H9 (cell line): Measurements from ENCODE around the gene SF3B3. TPM values are rescaled to one million over a fixed set of nuclear protein-coding genes. Genes with fewer than 3 reads are reported as not detected.

Source experiments
- DNase-seq: peaks from one replicate; pipeline ENCODE4 v3.0.0-alpha.2; 2017
- H2AFZ ChIP-seq: one replicate; pipeline ENCODE4 v1.6.1; 2013; ENCODE audit warnings: mild to moderate bottlenecking, low read length, control low read depth, moderate library complexity
- H2AK5ac ChIP-seq: 2 replicates; pipeline ENCODE4 v1.6.1; 2013; ENCODE audit warnings: low read length, control low read depth, mixed read lengths; ENCODE audit not compliant: insufficient read length
- H2BK120ac ChIP-seq: one replicate; pipeline ENCODE4 v1.6.1; 2013; ENCODE audit warnings: low read depth, mild to moderate bottlenecking, low read length, control low read depth, inconsistent platforms; ENCODE audit not compliant: poor library complexity, severe bottlenecking
- H2BK12ac ChIP-seq: 2 replicates; pipeline ENCODE4 v1.6.1; 2013; ENCODE audit warnings: low read length, control low read depth, mixed read lengths, low read depth; ENCODE audit not compliant: insufficient read length
- H2BK15ac ChIP-seq: 2 replicates; pipeline ENCODE4 v1.6.1; 2013; ENCODE audit warnings: low read depth, low read length, control low read depth
- H2BK20ac ChIP-seq: one replicate; pipeline ENCODE4 v1.6.1; 2013; ENCODE audit warnings: low read depth, mild to moderate bottlenecking, low read length, control low read depth, inconsistent platforms; ENCODE audit not compliant: poor library complexity, severe bottlenecking
- H2BK5ac ChIP-seq: 2 replicates; pipeline ENCODE4 v1.6.1; 2013; ENCODE audit warnings: low read length, control low read depth, mixed read lengths; ENCODE audit not compliant: insufficient read length
- H3K14ac ChIP-seq: 2 replicates; pipeline ENCODE4 v1.6.1; 2013; ENCODE audit warnings: low read length, control low read depth; ENCODE audit not compliant: insufficient read depth
- H3K18ac ChIP-seq: 2 replicates; pipeline ENCODE4 v1.6.1; 2013; ENCODE audit warnings: low read depth, mild to moderate bottlenecking, mixed read lengths, low read length, control low read depth; ENCODE audit not compliant: insufficient read length
- H3K23ac ChIP-seq: 2 replicates; pipeline ENCODE4 v1.6.1; 2013; ENCODE audit warnings: low read length, control low read depth, mixed read lengths, low read depth; ENCODE audit not compliant: insufficient read length
- H3K23me2 ChIP-seq: 2 replicates; pipeline ENCODE4 v1.6.1; 2013; ENCODE audit warnings: low read depth, mild to moderate bottlenecking, mixed read lengths, low read length, control low read depth; ENCODE audit not compliant: insufficient read length, poor library complexity, severe bottlenecking
- H3K27ac ChIP-seq: 2 replicates; pipeline ENCODE4 v1.5.1; 2013; ENCODE audit warnings: low read length, control low read depth, mixed read lengths, low read depth; ENCODE audit not compliant: insufficient read length
- H3K27me3 ChIP-seq: 2 replicates; pipeline ENCODE4 v1.6.1; 2013; ENCODE audit warnings: low read length, control low read depth, inconsistent platforms; ENCODE audit not compliant: insufficient read depth
- H3K4ac ChIP-seq: 2 replicates; pipeline ENCODE4 v1.6.1; 2013; ENCODE audit warnings: low read depth, mild to moderate bottlenecking, control low read depth, inconsistent platforms, low read length, moderate library complexity
- H3K4me1 ChIP-seq: 2 replicates; pipeline ENCODE4 v1.6.1; 2013; ENCODE audit warnings: low read length, control low read depth, inconsistent platforms; ENCODE audit not compliant: insufficient read depth
- H3K4me2 ChIP-seq: 2 replicates; pipeline ENCODE4 v1.6.1; 2013; ENCODE audit warnings: low read length, control low read depth, mixed read lengths; ENCODE audit not compliant: insufficient read length, insufficient read depth
- H3K56ac ChIP-seq: 2 replicates; pipeline ENCODE4 v1.6.1; 2013; ENCODE audit warnings: low read depth, mild to moderate bottlenecking, mixed read lengths, low read length, control low read depth; ENCODE audit not compliant: insufficient read length
- H3K79me1 ChIP-seq: 2 replicates; pipeline ENCODE4 v1.6.1; 2013; ENCODE audit warnings: low read depth, mild to moderate bottlenecking, moderate library complexity, low read length, control low read depth, inconsistent platforms; ENCODE audit not compliant: insufficient read depth, poor library complexity, severe bottlenecking
- H3K79me2 ChIP-seq: 2 replicates; pipeline ENCODE4 v1.6.1; 2013; ENCODE audit warnings: low read length, control low read depth, inconsistent platforms; ENCODE audit not compliant: insufficient read depth
- H3K9ac ChIP-seq: 2 replicates; pipeline ENCODE4 v1.6.1; 2013; ENCODE audit warnings: low read length, control low read depth, mixed read lengths; ENCODE audit not compliant: insufficient read length; ENCODE audit errors: extremely low read depth
- H3K9me3 ChIP-seq: one replicate; pipeline ENCODE4 v1.6.1; 2013; ENCODE audit warnings: low read depth, low read length, inconsistent platforms; ENCODE audit not compliant: control insufficient read depth
- H3T11ph ChIP-seq: one replicate; pipeline ENCODE4 v1.6.1; 2013; ENCODE audit warnings: mild to moderate bottlenecking, low read length, control low read depth, inconsistent platforms
- H4K20me1 ChIP-seq: one replicate; pipeline ENCODE4 v1.6.1; 2013; ENCODE audit not compliant: control insufficient read depth, insufficient read length, insufficient read depth
- H4K5ac ChIP-seq: 2 replicates; pipeline ENCODE4 v1.6.1; 2013; ENCODE audit warnings: low read depth, mild to moderate bottlenecking, mixed read lengths, low read length, control low read depth; ENCODE audit not compliant: insufficient read length
- H4K8ac ChIP-seq: replicated peaks from 2 replicates; pipeline ENCODE4 v1.6.1; 2013; ENCODE audit warnings: low read length, control low read depth, mixed read lengths, low read depth; ENCODE audit not compliant: insufficient read length
- H4K91ac ChIP-seq: 2 replicates; pipeline ENCODE4 v1.6.1; 2013; ENCODE audit warnings: low read depth, mild to moderate bottlenecking, moderate library complexity, mixed read lengths, low read length, control low read depth; ENCODE audit not compliant: insufficient read length
- H3K27ac Mint-ChIP-seq, 3 experiments: 2 replicates in 2 of 3; 3 replicates in 1 of 3; pipeline ENCODE4 v1.8.0; 2020 to 2021; ENCODE audit warnings: mixed read lengths in 3 of 3, mild to moderate bottlenecking in 1 of 3, moderate library complexity in 1 of 3
- H3K27me3 Mint-ChIP-seq: 2 replicates; pipeline ENCODE4 v1.8.0; 2021; ENCODE audit warnings: low read depth, mild to moderate bottlenecking, moderate library complexity, mixed read lengths
- H3K36me3 Mint-ChIP-seq, 3 experiments: 2 replicates in 2 of 3; 3 replicates in 1 of 3; pipeline ENCODE4 v1.8.0; 2020 to 2021; ENCODE audit warnings: low read depth in 3 of 3, mixed read lengths in 3 of 3; ENCODE audit not compliant: insufficient read depth in 1 of 3
- H3K4me1 Mint-ChIP-seq, 2 experiments: 2 replicates each; pipeline ENCODE4 v1.8.0; 2020; ENCODE audit warnings: mixed read lengths in 2 of 2
- H3K4me3 Mint-ChIP-seq, 2 experiments: 2 replicates in 1 of 2; 3 replicates in 1 of 2; pipeline ENCODE4 v1.8.0; 2020 to 2021; ENCODE audit warnings: mild to moderate bottlenecking in 2 of 2, mixed read lengths in 2 of 2, moderate library complexity in 1 of 2
- H3K9me3 Mint-ChIP-seq, 2 experiments: 2 replicates in 1 of 2; 3 replicates in 1 of 2; pipeline ENCODE4 v1.8.0; 2020; ENCODE audit warnings: mild to moderate bottlenecking in 2 of 2, mixed read lengths in 2 of 2, moderate library complexity in 1 of 2
- WGBS: extraction: QIAGEN DNeasy Blood & Tissue Kit; methylation state at CpG from one replicate; pipeline ENCODE4 v1.1.7; 2013; ENCODE audit warnings: missing lambda C conversion rate, low lambda C conversion rate, mixed read lengths; ENCODE audit not compliant: insufficient read length; ENCODE audit errors: extremely low coverage; 5-methylcytosine and 5-hydroxymethylcytosine counted together
- total RNA-seq: library from RNA; stranded (reverse); gene quantifications from 2 replicates; pipeline ENCODE4 v1.2.1, GENCODE V29; 2021
- TF ChIP-seq, protein P1 (sequence below): fragments of 200-600 bp; sonication (generic); conservative IDR thresholded peaks from 3 replicates; pipeline ENCODE4 v1.8.0; 2021; ENCODE audit warnings: antibody characterized with exemption, mild to moderate bottlenecking

The SF3B3 gene
- total RNA-seq, 1 experiment from 2014 or later: 493 TPM

DNA sequence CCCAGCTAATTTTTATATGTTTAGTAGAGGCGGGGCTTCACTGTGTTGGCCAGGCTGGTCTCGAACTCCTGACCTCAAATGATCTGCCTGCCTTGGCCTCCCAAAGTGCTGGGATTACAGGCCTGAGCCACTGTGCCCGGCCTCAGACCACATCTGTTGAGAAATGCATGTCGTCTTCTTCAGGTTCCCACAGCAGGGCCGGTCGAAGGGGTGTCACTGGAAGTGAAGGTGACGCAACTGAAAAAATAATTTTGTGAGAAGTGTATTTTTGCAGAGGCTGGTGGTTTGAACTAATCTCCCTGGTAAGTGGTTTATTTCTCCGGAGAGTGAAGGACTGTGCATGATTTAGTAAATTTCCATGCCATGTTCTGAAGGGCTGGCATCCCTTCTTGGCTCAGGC is 89.3 kb downstream of the SF3B3 start:
- Histone ChIP-seq H3K4me1 (no peaks in the 10 kb centered on the region; the same call in 1 of the 2 replicates), H4K5ac (no peak overlapping the region), H2BK5ac (no peak overlapping the region), H3K23ac (no peak overlapping the region), H2AK5ac (no peak overlapping the region), H2BK20ac (no peak overlapping the region), H4K20me1 (no peaks in the 10 kb centered on the region), H2AFZ (no peak overlapping the region), H3K9ac (no peak overlapping the region), H4K91ac (no peak overlapping the region), H3K4me2 (no peak overlapping the region), H3K23me2 (no peaks in the 10 kb centered on the region), H3K27ac (no peak overlapping the region), H2BK120ac (no peak overlapping the region), H2BK12ac (no peak overlapping the region), H2BK15ac (no peak overlapping the region), H3T11ph (no peak overlapping the region), H3K18ac (no peak overlapping the region), H3K9me3 (no peaks in the 10 kb centered on the region), H3K4ac (no peak overlapping the region), H3K79me1 (no peaks in the 10 kb centered on the region), H3K56ac (no peak overlapping the region), H3K14ac (no peak overlapping the region), H3K79me2 (no peaks in the 10 kb centered on the region), H3K27me3 (no peaks in the 10 kb centered on the region), H4K8ac (no peak overlapping the region)
- Mint-ChIP-seq H3K36me3 (peaks cover 20 to 40% (median 23%) of the 10 kb centered on the region in 3 experiments), H3K4me3 (no peak overlapping the region), H3K9me3 (no peaks in the 10 kb centered on the region), H3K4me1 (peaks cover 20 to 25% of the 10 kb centered on the region in 2 experiments), H3K27me3 (no peaks in the 10 kb centered on the region; the same call in 1 of the 2 replicates), H3K27ac (peak overlapping the region; percentile 19 to 92 (median 84); a peak in 4 of 7 replicates)
- no peak for DNase-seq
- TF ChIP-seq, protein P1, sequence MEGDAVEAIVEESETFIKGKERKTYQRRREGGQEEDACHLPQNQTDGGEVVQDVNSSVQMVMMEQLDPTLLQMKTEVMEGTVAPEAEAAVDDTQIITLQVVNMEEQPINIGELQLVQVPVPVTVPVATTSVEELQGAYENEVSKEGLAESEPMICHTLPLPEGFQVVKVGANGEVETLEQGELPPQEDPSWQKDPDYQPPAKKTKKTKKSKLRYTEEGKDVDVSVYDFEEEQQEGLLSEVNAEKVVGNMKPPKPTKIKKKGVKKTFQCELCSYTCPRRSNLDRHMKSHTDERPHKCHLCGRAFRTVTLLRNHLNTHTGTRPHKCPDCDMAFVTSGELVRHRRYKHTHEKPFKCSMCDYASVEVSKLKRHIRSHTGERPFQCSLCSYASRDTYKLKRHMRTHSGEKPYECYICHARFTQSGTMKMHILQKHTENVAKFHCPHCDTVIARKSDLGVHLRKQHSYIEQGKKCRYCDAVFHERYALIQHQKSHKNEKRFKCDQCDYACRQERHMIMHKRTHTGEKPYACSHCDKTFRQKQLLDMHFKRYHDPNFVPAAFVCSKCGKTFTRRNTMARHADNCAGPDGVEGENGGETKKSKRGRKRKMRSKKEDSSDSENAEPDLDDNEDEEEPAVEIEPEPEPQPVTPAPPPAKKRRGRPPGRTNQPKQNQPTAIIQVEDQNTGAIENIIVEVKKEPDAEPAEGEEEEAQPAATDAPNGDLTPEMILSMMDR: no peak
- WGBS: no CpG with 5 or more reads among the region's 8 CpGs
